Islet of Langerhans (tissue), 1 donor: Measurements from ENCODE around the gene SPATA2L.

Experiments used
- FAIRE-seq: peaks from one replicate; lab custom pipeline; 2011; peaks lifted over from hg19 to GRCh38; lab: Jason Lieb, UNC

Gene SPATA2L

DNA sequence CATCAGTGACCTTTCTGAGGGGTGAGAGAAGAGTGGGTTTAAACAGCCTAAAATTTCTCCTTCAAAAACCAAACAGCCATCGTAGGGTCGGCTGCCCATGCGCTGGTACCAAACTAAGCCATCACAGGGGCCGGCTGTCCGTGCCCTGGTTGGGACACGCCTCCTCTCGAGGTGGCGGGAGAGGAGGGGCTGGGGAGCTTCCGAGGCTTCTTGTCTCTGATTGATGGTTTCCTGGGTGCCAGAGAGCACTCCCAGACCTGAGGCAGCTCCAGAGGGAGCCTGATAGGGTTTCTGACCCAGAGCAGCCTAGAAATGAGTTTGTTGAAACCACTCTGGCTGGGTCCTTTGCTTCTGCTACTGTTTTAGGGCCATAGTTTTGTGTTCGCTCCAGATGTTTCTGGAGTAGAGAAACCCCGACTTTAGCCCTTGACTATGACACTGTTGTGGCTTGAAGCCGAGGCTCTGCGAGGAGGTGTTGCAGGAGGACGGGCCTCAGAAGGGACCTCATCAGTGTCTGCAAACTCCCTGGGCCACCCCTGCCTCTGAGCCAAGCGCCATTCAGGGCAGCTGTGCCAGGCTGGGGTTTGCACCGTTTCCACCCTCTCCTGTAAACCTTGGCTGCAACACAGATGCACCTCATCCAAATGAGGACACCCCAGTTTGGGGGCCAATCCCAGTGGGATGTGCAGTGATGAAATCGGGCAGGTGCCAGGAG is 26.1 kb upstream of the SPATA2L start:
- no peak for FAIRE-seq

DNA sequence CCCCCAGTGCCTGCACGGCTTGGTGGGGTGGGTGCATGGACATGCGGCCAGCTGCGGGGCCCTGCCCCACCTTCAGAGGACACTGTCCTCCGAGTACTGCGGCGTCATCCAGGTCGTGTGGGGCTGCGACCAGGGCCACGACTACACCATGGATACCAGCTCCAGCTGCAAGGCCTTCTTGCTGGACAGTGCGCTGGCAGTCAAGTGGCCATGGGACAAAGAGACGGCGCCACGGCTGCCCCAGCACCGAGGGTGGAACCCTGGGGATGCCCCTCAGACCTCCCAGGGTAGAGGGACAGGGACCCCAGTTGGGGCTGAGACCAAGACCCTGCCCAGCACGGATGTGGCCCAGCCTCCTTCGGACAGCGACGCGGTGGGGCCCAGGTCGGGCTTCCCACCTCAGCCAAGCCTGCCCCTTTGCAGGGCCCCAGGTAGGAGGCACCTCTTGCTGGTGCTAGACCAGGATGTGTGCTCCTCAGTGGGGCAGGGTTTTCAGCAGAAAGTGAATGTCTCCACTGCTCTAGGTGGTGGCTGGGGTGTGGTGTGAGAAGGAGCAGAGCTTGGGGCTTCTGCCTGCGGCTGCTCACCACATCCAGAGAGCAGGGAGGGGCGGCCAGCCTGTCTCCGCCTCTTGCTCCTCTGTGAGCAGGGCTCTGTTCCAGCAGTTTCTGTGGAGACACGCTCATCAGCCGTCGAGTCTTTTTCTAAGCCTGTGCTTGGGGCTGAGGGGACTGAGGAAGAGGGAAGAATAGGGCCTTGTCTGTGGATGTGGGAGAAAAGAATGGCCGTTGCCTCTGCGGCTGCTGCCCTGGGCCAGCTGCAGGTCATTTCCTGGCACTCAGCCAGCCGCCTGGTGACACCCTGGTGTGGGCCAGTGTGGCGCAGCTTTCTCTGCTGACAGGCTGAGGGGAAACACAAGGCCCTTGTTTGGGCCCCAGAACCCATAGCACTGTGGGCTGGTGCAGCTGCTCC is 22.1 kb upstream of the SPATA2L start:
- no peak for FAIRE-seq

DNA sequence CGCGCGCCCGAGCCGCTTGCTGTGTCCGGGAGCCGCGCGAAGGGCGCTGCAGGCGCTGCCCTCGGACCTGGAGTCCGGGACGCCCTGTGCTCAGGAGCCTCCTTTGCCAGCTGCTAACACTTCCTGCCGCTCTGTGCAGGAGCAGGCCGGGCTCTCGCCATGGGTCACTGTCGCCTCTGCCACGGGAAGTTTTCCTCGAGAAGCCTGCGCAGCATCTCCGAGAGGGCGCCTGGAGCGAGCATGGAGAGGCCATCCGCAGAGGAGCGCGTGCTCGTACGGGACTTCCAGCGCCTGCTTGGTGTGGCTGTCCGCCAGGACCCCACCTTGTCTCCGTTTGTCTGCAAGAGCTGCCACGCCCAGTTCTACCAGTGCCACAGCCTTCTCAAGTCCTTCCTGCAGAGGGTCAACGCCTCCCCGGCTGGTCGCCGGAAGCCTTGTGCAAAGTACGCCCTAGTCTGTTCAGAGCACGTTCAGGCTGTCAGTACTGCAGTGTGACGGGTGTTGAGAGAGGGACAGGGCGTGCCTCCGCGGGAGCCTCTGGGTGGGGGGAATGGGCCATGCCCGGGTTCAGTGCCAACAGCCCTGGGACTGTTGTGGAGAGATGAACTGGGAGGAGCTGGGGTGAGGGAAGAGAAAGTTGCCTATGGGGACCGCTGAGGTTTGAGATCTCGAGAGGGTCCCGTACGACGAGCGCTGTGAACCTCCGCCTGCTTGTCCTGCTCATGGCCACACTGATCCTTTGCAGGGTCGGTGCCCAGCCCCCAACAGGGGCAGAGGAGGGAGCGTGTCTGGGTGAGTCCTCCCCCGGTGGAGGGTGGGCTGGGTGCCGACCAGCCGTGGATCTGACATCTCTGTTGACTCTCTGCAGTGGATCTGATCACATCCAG is 21.1 kb upstream of the SPATA2L start:
- FAIRE-seq: no peak

DNA sequence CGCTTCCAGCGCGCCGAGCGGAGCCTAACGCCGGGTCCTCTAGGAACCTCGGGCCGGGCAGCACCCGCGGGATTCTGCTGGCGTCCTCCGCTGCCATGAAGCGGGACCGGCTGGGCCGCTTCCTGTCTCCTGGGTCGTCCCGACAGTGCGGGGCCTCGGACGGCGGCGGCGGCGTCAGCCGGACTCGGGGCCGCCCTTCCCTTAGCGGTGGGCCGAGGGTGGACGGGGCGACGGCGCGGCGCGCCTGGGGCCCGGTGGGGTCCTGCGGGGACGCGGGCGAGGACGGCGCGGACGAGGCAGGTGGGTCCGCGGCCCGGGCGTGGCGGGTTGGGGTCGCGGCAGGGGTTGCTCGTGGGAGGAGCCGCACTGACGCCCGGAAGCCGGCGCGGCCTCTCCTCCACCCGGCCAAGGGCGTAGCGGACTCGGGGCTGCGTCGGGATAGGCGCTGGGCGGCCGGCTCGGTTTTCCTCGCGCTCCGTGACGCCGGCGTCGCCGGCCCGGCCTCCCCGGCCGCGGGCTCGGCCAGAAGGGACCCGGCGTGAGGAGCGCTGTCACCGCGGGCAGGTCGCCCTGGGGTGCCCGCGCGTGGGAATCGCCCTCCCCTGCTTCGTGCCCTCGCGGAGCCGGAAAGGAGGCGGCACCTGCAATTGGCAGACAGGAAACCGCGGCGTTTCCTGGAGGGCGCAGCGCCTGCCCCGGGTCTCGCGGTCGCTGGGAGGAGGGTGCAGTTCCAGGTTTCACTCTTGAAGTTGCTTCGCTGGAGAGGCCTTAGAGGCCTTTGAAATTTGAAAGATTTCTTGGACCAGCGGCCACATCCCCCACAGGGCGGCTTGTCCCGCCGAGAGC is 20.3 kb upstream of the SPATA2L start:
- no peak for FAIRE-seq

DNA sequence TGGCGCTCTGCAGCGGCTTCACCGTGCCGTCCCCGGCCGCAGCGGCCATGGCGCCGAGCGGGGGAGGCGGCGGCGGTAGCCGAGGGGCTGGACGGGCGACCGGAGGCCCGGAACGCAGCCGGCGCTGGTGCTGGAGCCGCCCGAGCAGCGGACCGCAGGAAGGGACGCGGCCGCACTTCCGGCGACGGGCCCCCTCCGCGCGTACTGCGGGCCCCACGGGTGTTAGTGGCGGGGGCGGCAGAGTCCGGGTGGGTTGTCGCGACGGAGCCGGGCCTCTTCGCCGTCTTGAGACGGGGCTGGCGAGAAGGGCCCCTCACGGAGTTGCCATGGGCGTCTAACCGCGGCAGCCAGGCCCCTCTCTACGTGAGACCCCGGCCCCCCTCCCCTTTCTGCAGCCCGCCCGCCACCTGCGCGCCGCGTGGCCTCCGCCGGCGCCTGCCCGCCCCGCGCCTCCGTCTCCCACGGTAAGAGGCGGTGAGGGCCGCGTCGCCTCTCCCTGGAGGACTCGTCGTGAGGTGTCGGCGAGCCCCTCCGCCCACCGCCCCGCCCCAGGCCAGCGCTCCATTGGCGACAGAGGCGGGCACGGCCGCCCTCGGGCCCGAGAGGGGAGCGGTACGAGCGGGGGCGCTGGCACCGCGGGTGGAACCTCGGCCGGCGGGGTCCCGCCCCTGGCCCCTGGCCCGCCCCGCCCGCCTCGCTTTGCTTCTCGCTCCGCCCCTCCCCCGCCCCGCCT is 19.5 kb upstream of the SPATA2L start, which contains the start of the genes VPS9D1 and ZNF276:
VPS9D1 (minus strand) TSS at position 86 of the 733 bp plus-strand sequence; CDS start at position 49, 37 bp downstream.
ZNF276 (plus strand) TSS at position 725 of the 733 bp plus-strand sequence. CDS start 104 bp downstream, outside the sequence.
- no peak for FAIRE-seq

DNA sequence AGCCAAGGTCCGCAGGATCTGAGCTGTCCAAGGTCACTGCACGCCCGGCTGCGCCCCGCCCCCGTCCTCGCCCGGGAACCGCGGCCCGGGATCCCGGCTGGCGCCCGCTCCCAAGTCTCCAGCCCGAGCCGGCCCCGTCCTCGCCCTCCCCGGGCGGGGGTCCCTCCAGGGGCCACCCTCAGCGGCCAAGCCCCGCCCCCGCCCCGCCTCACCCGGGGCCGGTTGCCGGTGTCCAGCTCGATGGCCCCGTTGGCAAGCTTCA is 19.0 kb upstream of the SPATA2L start:
- FAIRE-seq: no peak

DNA sequence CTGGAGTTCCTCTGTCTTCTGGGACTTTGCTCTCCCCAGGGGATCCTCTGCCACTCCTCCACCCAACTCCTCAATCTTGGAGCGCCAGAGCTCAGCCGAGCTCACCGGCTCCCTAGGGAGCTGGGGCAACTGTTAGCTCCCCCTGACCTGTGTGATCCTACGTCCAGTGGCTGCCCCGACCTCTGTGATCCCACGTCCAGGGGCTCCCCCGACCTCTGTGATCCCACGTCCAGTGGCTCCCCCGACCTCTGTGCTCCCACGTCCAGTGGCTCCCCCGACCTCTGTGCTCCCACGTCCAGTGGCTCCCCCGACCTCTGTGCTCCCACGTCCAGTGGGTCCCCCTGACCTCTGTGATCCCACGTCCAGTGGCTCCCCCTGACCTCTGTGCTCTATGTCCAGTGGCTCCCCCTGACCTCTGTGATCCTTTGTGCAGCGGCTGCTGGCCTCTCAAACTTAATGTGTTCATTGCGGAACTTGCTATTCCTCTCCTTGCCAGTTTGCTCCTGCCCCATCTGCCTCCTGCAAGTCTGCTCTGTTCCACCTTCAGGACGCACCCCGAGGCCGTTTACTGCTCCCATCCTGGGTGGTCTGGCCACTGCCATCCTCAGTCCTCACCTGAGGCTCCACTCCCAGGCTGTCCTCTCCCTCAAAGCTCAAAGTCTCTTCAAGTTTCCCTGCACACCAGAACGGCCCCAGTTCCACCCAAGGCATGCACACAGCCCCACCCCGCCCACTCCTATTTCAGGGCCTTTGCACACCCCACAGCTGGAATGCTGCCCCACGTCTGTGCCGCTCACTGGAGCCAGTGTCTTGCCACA is 16.4 kb upstream of the SPATA2L start:
- no peak for FAIRE-seq

DNA sequence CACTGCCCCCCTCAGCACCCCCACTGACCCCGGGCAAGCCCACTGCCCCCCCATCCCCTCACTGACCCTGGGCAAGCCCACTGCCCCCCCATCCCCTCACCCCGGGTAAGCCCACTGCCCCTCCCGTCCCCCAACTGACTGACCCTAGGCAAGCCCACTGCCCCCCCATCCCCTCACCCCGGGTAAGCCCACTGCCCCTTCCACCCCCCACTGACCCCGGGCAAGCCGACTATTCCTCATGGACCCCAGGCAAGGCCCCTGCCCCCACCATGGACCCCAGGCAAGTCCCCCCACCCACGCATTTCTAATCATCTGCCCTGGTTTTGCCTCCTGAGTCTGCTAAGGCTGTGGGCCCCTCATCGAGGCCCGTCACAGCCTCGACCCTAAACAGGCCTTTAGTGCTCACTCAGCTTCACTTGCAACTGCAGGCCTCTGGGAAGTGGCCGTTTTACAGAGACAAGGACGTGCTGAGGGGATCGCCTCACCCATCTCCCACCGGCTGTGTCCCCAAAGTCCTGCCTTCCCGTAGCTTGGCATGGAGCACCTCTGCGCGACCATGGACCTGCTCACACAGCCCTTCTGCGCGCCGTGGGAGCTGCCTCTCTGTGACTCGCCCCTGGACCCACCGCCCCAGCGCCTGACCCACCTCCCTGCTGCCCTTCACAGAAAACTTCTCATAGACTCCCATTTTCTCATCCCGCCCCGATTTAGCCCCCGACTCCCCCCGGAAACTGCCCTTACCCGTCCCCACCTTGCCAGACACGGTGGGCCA is 15.6 kb upstream of the SPATA2L start:
- no peak for FAIRE-seq

DNA sequence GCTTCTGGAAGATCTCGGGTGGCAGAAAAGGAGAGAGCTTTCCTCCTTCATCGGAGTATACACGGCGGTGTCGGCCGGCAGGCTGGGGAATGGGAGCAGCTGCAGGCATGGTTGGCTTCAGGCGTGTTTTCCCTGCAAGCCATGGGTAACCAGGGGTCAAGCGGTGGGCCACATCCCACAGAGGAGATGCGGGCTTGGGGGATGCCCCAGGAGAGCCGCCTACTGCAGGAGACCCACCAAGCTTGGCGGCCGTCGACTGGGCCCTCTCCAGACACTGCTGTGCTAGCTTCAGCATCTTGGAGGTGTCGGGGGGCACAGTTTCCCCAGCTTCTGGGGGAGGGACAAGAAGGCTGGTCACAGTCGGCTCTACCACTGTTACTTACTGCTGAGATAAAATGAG is 15.0 kb upstream of the SPATA2L start:
- no peak for FAIRE-seq

DNA sequence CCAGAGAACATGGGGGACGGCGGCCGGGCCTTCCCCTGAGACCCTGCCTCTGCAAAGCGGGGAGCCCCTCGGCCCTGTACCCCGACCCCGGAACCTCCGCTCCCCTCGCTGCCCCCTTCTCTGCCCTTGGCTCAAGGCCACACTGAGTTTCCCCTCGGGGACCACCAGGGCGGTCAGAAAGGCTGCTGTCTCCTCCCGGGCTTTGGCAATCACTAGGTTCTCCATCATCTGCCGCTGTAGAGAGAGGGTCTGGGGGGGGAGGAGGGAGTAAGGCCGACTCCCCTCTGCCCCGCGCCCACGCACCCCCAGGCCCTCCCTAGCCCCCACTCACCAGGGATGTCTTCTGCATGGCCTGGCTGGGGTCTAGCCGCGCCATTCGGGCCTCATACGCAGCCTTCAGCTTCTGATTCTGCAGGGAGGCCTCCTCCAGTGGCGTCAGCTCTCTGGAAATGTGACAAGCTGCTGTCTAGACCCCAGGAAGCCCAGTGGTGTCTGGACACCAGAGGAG is 10.8 kb upstream of the SPATA2L start:
- FAIRE-seq: no peak

DNA sequence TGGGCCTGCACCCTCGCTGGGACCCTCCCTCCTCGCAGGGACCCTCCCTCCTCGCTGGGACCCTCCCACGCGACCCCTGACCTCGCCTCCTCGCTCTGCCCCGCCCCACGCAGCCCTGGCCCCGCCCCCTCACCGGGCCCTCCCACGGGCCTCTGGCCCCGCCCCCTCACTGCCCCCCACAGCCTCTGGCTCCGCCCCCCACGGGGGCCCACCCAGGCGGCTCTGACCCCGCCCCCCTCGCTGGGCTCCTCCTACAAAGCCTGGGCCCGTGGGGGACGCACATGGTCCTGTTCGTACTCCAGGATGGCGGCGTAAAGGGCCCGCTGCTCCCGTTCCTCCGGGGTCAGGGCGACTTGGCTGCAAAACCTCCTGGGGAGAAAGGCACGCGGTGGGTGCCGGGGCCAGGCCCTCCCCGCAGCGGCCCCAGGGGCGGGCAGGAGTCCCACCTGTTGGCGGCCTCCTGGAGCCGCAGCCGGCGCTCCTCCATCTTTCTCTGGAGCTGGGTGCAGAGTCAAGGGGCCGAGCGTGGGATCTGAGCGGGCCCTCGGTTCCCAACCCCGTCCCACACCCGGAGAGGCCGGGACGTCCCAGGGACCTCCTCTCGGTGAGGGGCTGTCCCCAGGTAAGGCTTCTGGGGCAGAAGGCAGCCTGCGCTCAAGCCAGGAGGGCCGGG is 10.2 kb upstream of the SPATA2L start:
- no peak for FAIRE-seq

DNA sequence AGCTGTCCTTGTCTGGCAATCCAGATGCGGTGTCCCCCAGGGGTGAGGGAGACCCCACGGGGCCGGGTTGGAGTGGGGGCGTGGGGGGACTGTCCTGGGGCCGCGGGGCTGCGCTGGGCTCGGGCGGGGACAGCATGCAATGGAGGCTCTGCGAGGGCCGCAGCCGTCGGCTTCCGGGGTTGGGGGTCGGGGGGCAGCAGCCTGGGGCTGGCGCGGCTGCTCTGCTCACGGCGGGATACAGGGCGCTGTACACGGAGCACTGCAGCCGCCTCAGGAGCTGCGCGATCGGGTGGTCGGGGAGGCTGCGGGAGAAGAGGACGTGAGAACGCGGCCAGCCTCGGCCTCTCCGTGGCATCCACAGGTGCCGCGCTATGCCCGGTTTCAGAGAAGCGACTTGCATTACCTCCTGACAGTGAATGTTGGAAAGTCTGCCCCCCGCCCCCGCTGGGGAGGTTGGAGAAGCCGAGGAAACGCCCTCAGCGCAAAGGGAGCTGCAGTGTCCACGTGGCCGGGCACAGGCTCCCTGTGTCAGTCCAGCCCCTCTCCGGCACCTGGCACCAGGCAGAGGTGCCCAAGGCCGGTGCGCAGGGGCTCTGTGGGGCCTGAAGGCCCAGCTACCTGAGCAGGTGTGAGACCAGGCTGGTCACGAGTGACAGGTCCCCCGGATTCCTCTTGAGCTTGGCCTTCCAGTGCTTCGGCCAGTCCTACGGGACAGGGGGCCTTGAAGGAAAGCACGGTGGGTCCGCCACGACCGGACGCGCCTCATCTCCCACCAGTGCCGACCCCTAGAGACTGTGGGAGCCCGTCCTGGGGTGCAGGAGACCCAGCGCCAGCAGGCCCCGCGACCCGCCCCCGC is 9.4 kb upstream of the SPATA2L start:
- FAIRE-seq: no peak

DNA sequence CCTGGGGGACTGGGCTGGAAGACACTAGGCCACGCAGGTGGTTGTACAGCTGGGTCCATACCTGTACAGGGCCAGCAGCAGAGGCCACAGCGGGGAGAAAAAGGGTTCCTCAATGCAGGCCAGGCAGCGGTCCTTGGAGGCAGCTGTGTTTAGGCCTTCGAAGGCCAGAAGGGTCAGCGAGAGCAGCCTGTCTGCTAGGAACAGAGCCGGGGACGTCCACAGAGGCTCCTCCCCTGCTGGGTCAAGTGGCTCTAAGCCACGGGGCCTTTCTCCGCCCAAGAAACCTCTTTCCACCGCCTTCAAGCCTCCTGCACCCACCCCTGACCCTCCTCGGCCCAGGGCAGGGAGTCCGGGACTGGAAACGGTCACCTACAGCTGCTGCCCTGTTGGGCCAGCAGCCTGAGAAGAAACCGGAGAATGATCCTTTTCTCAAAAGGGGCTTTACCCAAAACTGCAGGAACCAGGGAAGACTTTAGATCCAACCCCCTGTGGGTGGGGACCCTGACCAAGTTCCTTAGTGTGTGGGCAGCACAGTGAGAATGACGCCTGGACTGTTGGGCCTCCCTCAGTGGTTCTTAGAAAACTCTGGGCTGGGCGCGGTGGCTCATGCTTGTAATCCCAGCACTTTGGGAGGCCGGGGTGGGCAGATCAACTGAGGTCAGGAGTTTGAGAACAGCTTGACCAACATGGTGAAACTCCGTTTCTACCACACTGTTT is 8.4 kb upstream of the SPATA2L start:
- FAIRE-seq: no peak

DNA sequence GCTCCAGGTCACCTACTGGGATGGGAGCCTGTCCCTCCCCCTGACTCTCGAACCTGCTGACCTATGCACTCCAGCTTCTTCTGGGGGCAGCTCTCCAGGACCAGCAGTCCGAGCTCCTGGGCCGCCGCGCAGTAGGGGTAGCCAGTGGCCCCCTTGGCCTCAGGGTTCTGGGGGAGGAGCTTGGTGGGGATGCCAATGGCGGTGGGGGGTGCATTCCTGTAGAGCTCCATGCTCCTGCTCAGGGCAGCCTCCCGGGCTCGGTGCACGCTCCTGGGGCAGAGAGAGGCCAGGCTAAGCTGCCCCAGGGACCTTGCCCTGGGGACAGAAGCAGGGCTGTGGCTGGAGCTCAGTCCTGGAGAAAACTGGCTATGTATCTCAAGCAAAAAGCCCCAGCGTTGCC is 7.7 kb upstream of the SPATA2L start:
- FAIRE-seq: no peak

DNA sequence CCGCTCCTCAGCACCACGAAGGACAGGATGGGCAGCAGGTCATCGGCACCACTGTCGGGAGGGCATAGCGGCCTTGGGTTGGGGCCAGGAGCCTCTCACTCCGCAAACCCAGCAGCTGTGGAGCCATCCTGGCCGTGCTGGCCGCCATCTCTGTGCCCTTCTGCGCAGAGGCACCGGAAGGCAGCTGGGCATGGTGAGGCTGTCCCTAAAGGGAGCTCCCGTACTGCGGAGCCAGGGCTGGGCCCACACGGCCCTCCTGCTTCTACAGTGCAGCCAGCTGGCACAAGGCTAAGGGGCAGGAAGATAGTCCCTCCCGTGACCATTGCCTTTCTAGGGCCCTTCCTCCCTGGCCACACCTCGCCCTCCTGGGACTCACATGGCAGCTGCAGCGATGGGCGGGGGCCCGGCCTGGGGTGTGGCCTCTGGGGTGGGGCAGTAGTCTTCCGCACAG is 7.0 kb upstream of the SPATA2L start:
- no peak for FAIRE-seq

DNA sequence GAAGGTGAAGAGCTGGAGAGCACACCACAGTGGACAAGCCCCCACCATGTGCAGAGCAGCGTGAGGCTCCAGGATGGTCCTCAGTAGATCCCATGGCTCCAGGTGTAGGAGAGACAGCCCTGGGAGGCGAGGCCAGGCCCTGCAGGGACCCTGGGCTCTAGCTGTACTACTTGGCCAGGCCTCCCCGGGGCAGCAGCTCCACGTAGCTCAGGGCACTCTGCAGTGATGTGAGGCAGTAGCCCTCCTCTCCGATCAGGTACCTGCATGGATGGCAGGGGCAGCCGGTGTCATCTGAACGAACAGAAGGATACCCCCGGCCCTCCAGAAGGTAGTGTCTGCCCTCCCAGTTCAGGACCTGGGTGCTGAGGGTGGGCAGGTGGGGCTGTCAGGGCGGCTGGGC is 6.2 kb upstream of the SPATA2L start:
- FAIRE-seq: no peak
